Measurements from ENCODE around the gene NELFA. TPM values are rescaled to one million over a fixed set of nuclear protein-coding genes. Genes with fewer than 3 reads are reported as not detected.
"Not testable (repeated sequence)": the region's sequence is repeated elsewhere in the genome, so short reads cannot be mapped to it uniquely, and the experiment has no call there.

Gene NELFA
- total RNA-seq, 2 experiments from 2014 or later: 34.2 to 36.0 TPM

DNA sequence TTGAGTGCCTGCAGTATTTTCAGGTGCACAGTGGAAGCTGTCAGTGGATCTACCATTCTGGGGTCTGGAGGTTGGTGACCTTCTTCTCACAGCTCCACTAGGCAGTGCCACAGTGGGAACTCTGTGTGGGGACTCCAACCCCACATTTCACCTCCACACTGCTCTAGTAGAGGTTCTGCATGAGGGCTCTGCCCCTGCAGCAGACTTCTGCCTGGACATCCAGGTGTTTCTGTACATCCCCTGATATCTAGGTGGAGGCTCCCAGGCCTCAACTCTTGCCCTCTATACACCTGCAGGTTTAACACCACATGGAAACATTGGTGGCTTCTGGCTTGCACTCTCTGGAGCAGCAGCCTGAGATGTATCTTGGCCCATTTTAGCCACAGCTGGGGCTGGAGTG is 17.0 kb upstream of the NELFA start:
- Mint-ChIP-seq H3K4me1 (no peaks in the 10 kb centered on the region), H3K27me3 (peaks cover 69% of the 10 kb centered on the region), H3K4me3 (no peak overlapping the region), H3K27ac (no peak overlapping the region), H3K36me3 (ENCODE audit: low read depth) (peaks cover 5% of the 10 kb centered on the region), H3K9me3 (peaks cover 15% of the 10 kb centered on the region)
- CTCF ChIA-PET: no interaction called here
- DNase-seq: no peak
- POLR2A ChIA-PET: no interaction called here

GRCh38 chr4:2024683-2025082 is 15.9 kb upstream of the NELFA start:
- peaks cover 15% of the 10 kb centered on the region for H3K9me3 Mint-ChIP-seq
- no peak overlapping the region for H3K27ac Mint-ChIP-seq
- no peak for DNase-seq
- CTCF ChIA-PET: no interaction called here
- peaks cover 65% of the 10 kb centered on the region for H3K27me3 Mint-ChIP-seq
- H3K4me1 Mint-ChIP-seq: no peaks in the 10 kb centered on the region
- POLR2A ChIA-PET: no interaction called here
- H3K36me3 Mint-ChIP-seq (ENCODE audit: low read depth): peaks cover 5% of the 10 kb centered on the region
- H3K4me3 Mint-ChIP-seq: no peak overlapping the region

DNA sequence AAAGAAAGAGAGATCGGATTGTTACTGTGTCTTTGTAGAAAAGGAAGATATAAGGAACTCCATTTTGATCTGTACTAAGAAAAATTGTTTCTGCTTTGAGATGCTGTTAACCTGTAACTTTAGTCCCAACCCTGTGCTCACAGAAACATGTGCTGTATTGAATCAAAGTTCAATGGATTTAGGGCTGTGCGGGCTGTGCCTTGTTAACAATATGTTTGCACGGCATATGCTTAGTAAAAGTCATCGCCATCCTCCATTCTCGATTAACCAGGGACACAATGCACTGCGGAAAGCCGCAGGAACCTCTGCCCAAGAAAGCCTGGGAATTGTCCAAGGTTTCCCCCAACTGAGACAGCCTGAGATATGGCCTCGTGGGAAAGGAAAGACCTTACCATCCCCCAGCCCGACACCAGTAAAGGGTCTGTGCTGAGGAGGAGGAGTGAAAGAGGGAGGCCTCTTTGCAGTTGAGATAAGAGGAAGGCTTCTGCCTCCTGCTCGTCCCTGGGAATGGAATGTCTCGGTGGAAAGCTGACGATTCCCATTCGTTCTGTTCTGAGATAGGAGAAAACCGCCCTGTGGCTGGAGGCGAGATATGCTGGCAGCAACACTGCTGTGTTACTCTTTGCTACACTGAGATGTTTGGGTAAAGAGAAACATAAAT is 12.7 kb upstream of the NELFA start:
- POLR2A ChIA-PET; CTCF ChIA-PET; DNase-seq; H3K4me1 Mint-ChIP-seq; H3K36me3 Mint-ChIP-seq (ENCODE audit: low read depth); H3K27ac Mint-ChIP-seq; H3K4me3 Mint-ChIP-seq: not testable (repeated sequence)
- peaks cover 45% of the 10 kb centered on the region for H3K27me3 Mint-ChIP-seq
- peaks cover 12% of the 10 kb centered on the region for H3K9me3 Mint-ChIP-seq

GRCh38 chr4:2015008-2015407 is 6.2 kb upstream of the NELFA start:
- no peak overlapping the region for H3K4me3 Mint-ChIP-seq
- no peak for DNase-seq
- ChIA-PET CTCF (no interaction called here), POLR2A (no interaction called here)
- H3K27ac Mint-ChIP-seq: no peak overlapping the region
- peaks cover 14% of the 10 kb centered on the region for H3K27me3 Mint-ChIP-seq
- H3K36me3 Mint-ChIP-seq (ENCODE audit: low read depth): no peaks in the 10 kb centered on the region
- no peaks in the 10 kb centered on the region for H3K9me3 Mint-ChIP-seq
- H3K4me1 Mint-ChIP-seq: peaks cover 9% of the 10 kb centered on the region

- DNase-seq: no peak
- H3K4me1 Mint-ChIP-seq: peaks cover 23% of the 10 kb centered on the region
- H3K9me3 Mint-ChIP-seq: no peaks in the 10 kb centered on the region
- peaks cover 8% of the 10 kb centered on the region for H3K27me3 Mint-ChIP-seq
- CTCF ChIA-PET: interaction anchor here (0.6 to 0.7 kb wide), 2 partner anchors 129 to 281 kb away, joined by 5 to 6 read pairs; no protein-coding TSS in a partner anchor
- no peak overlapping the region for H3K27ac Mint-ChIP-seq
- no peak overlapping the region for H3K4me3 Mint-ChIP-seq
- POLR2A ChIA-PET: no interaction called here
- H3K36me3 Mint-ChIP-seq (ENCODE audit: low read depth): peaks cover 6% of the 10 kb centered on the region
Measured at GRCh38 chr4:2011583-2011982, 2.8 kb upstream of the NELFA start.

DNA sequence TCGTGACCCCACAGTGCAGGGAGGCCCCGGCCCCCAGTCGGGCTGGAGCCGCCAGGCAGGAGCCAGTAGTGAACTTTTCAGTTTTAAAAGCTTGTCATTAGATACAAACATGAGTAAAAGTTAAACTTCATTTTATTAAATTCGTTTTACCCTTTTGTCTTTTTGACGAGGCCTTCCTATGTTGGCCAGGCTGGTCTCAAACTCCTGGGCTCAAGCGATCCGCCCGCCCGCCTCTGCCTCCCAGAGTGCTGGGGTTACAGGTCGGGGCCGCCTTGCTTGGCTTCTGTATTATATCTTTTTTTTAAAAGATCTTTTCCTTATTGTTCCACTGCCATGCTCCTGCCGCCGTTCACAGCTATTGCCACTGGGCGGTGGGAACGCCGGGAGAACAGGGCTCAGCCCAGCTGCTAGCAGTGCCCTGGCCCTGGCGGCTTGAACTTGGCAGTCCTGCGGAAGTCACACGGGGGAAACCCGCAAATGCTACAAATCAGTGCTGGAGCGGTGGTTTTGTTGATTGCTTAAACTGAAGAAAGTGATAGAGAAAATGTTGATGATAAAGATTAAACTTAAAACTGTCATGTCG is 968 bp upstream of the NELFA start:
- peaks cover 18% of the 10 kb centered on the region for H3K36me3 Mint-ChIP-seq (ENCODE audit: low read depth)
- H3K4me3 Mint-ChIP-seq: peak overlapping the region; percentile 89
- peaks cover 6% of the 10 kb centered on the region for H3K27me3 Mint-ChIP-seq
- no peaks in the 10 kb centered on the region for H3K9me3 Mint-ChIP-seq
- ChIA-PET CTCF (interaction anchor here (0.8 to 1.6 kb wide), 4 partner anchors 9 to 261 kb away, joined by 3 to 5 read pairs (median 3); no protein-coding TSS in a partner anchor), POLR2A (interaction anchor here (0.7 to 2.1 kb wide), 15 partner anchors 8 to 459 kb away, joined by 3 to 12 read pairs (median 5); partner anchors contain the start of genes HAUS3, NSD2, POLN and RNF4)
- peak; percentile 60 for DNase-seq
- peaks cover 34% of the 10 kb centered on the region for H3K4me1 Mint-ChIP-seq
- peak overlapping the region; percentile 80 for H3K27ac Mint-ChIP-seq

- no peaks in the 10 kb centered on the region for H3K9me3 Mint-ChIP-seq
- ChIA-PET CTCF (interaction anchor here (1.6 kb wide), 1 partner anchor 260 kb away, joined by 5 read pairs; no protein-coding TSS in a partner anchor), POLR2A (interaction anchor here (0.7 to 2.1 kb wide), 11 partner anchors 8 to 460 kb away, joined by 3 to 12 read pairs (median 5); partner anchors contain the start of genes HAUS3, MXD4, NSD2 and POLN)
Measured at GRCh38 chr4:2008671-2008920, 178 bp downstream of the NELFA start.

GRCh38 chr4:2007804-2008670 is 737 bp downstream of the NELFA start:
- H3K27me3 Mint-ChIP-seq: peaks cover 5% of the 10 kb centered on the region
- peaks cover 39% of the 10 kb centered on the region for H3K4me1 Mint-ChIP-seq
- H3K9me3 Mint-ChIP-seq: peaks cover under 1% of the 10 kb centered on the region
- POLR2A ChIA-PET: interaction anchor here (0.7 to 2.1 kb wide), 11 partner anchors 8 to 461 kb away, joined by 3 to 12 read pairs (median 5); partner anchors contain the start of genes HAUS3, MXD4, NSD2 and POLN
- CTCF ChIA-PET: interaction anchor here (0.7 to 1.6 kb wide), 2 partner anchors 179 to 260 kb away, joined by 3 to 5 read pairs; no protein-coding TSS in a partner anchor
- DNase-seq: no peak
- H3K36me3 Mint-ChIP-seq (ENCODE audit: low read depth): peaks cover 27% of the 10 kb centered on the region
- H3K27ac Mint-ChIP-seq: peak overlapping the region; percentile 76
- H3K4me3 Mint-ChIP-seq: peak overlapping the region; percentile 89

More at GRCh38 chr4:2008671-2008920, 178 bp downstream of the NELFA start:
- Mint-ChIP-seq H3K4me3 (peak overlapping the region; percentile 89), H3K4me1 (peaks cover 34% of the 10 kb centered on the region), H3K36me3 (ENCODE audit: low read depth) (peaks cover 21% of the 10 kb centered on the region), H3K27ac (peak overlapping the region; percentile 76), H3K27me3 (peaks cover 5% of the 10 kb centered on the region)
- no peak for DNase-seq

- peaks cover 47% of the 10 kb centered on the region for H3K4me1 Mint-ChIP-seq
- CTCF ChIA-PET: interaction anchor here (0.7 kb wide), 1 partner anchor 180 kb away, joined by 3 read pairs; no protein-coding TSS in a partner anchor
- POLR2A ChIA-PET: interaction anchor here (1.7 kb wide), 1 partner anchor 461 kb away, joined by 5 read pairs; the partner anchor contains the start of gene RNF4
- peaks cover 36% of the 10 kb centered on the region for H3K36me3 Mint-ChIP-seq (ENCODE audit: low read depth)
- no peak for DNase-seq
- H3K27me3 Mint-ChIP-seq: peaks cover 5% of the 10 kb centered on the region
- H3K9me3 Mint-ChIP-seq: peaks cover 2% of the 10 kb centered on the region
- H3K4me3 Mint-ChIP-seq: peak overlapping the region; percentile 89
- peak overlapping the region; percentile 40 for H3K27ac Mint-ChIP-seq
Measured at GRCh38 chr4:2006956-2007653, 1.7 kb downstream of the NELFA start.

DNA sequence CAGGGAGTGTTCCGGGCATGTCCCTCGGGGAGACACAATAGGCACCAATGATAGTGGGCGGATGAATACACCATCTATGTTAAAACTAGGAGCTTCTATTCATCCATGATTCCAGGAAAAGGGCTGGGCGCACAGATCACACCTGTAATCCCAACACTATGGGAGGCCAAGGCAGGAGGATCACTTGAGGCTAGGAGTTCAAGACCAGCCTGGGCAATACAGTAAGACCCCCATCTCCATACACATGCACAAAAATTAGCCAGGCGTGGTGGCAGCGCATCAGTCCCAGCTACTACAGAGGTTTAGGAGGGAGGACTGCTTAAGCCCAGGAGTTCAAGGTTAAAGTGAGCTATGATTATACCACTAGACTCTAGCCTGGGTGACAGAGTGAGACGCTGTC is 2.4 kb downstream of the NELFA start:
- POLR2A ChIA-PET: no interaction called here
- H3K4me1 Mint-ChIP-seq: peaks cover 47% of the 10 kb centered on the region
- H3K9me3 Mint-ChIP-seq: peaks cover 2% of the 10 kb centered on the region
- no peak for DNase-seq
- no peak overlapping the region for H3K27ac Mint-ChIP-seq
- H3K27me3 Mint-ChIP-seq: peaks cover 5% of the 10 kb centered on the region
- H3K4me3 Mint-ChIP-seq: no peak overlapping the region
- H3K36me3 Mint-ChIP-seq (ENCODE audit: low read depth): peaks cover 39% of the 10 kb centered on the region
- CTCF ChIA-PET: no interaction called here

GRCh38 chr4:2003361-2003760 is 5.4 kb downstream of the NELFA start:
- DNase-seq, H3K4me3 Mint-ChIP-seq, H3K27ac Mint-ChIP-seq, CTCF ChIA-PET, H3K27me3 Mint-ChIP-seq, POLR2A ChIA-PET: not testable (repeated sequence)
- Mint-ChIP-seq H3K9me3 (peaks cover 23% of the 10 kb centered on the region), H3K4me1 (peaks cover 36% of the 10 kb centered on the region), H3K36me3 (ENCODE audit: low read depth) (peaks cover 69% of the 10 kb centered on the region)

GRCh38 chr4:1999308-1999707 is 9.5 kb downstream of the NELFA start:
- H3K27ac Mint-ChIP-seq, DNase-seq, H3K4me3 Mint-ChIP-seq, POLR2A ChIA-PET, CTCF ChIA-PET, H3K27me3 Mint-ChIP-seq: not testable (repeated sequence)
- H3K4me1 Mint-ChIP-seq: peaks cover 13% of the 10 kb centered on the region
- H3K9me3 Mint-ChIP-seq: peaks cover 46% of the 10 kb centered on the region
- H3K36me3 Mint-ChIP-seq (ENCODE audit: low read depth): peaks cover 85% of the 10 kb centered on the region

Measured in activated CD4-positive, alpha-beta memory T cell treated with anti-CD3 and anti-CD28 coated beads, Interleukin-2, amount 10 ng/mL, durations not matched to agents 7 days and 5 days (primary cell).